HepG2 (cell line): Measurements from ENCODE around the gene MBLAC1. TPM values are rescaled to one million over a fixed set of nuclear protein-coding genes. Genes with fewer than 3 reads are reported as not detected.

Experiments used
- ARNTL ChIP-seq: sonication (generic); formaldehyde crosslinking; IDR thresholded peaks from 2 replicates; pipeline ENCODE4 v1.4.0; 2020; ENCODE audit warnings: mild to moderate bottlenecking, missing genetic modification reagents
- BATF2 ChIP-seq: sonication (generic); formaldehyde crosslinking; IDR thresholded peaks from 2 replicates; pipeline ENCODE4 v1.8.0; 2022; ENCODE audit warnings: mild to moderate bottlenecking, missing genetic modification reagents, moderate library complexity
- CREM ChIP-seq, 2 experiments: sonication (generic) in 1 of 2; formaldehyde crosslinking in 1 of 2; IDR thresholded peaks; 2 replicates each; pipeline versions ENCODE4 v1.4.0 to v1.6.1; 2016 to 2020; ENCODE audit warnings: antibody characterized with exemption in 1 of 2, mild to moderate bottlenecking in 1 of 2, missing genetic modification reagents in 1 of 2
- ESRRA ChIP-seq: sonication (generic); formaldehyde crosslinking; IDR thresholded peaks from 2 replicates; pipeline ENCODE4 v1.5.1; 2020; ENCODE audit warnings: mild to moderate bottlenecking, low read depth, missing genetic modification reagents
- GMEB1 ChIP-seq: sonication (generic); formaldehyde crosslinking; IDR thresholded peaks from 2 replicates; pipeline ENCODE4 v1.5.1; 2020; ENCODE audit warnings: missing genetic modification reagents, mild to moderate bottlenecking, borderline replicate concordance
- NCOA1 ChIP-seq: sonication (generic); formaldehyde crosslinking; IDR thresholded peaks from 2 replicates; pipeline ENCODE4 v1.9.0; 2021; ENCODE audit warnings: missing genetic modification reagents
- NFKBIZ ChIP-seq: IDR thresholded peaks from 2 replicates; pipeline ENCODE4 v1.6.1; 2018; ENCODE audit warnings: missing genetic modification reagents, missing compliant biosample characterization
- RCOR2 ChIP-seq: IDR thresholded peaks from 2 replicates; pipeline ENCODE4 v1.6.1; 2016; ENCODE audit warnings: missing biosample characterization, missing genetic modification reagents
- TEF ChIP-seq: sonication (generic); formaldehyde crosslinking; IDR thresholded peaks from 2 replicates; pipeline ENCODE4 v1.5.0; 2020; ENCODE audit warnings: missing genetic modification reagents
- THAP9 ChIP-seq: sonication (generic); formaldehyde crosslinking; IDR thresholded peaks from 2 replicates; pipeline ENCODE4; 2020; ENCODE audit warnings: missing genetic modification reagents, mild to moderate bottlenecking, borderline replicate concordance
- TMF1 ChIP-seq: sonication (generic); formaldehyde crosslinking; IDR thresholded peaks from 2 replicates; pipeline ENCODE4 v1.8.1; 2022; ENCODE audit warnings: low read depth, missing genetic modification reagents
- TP53 ChIP-seq: sonication (generic); formaldehyde crosslinking; conservative IDR thresholded peaks from 2 replicates; pipeline ENCODE4 v1.4.0; 2020; ENCODE audit warnings: missing genetic modification reagents
- UBTF ChIP-seq: sonication (generic); formaldehyde crosslinking; IDR thresholded peaks from 2 replicates; pipeline ENCODE4 v1.4.0; 2020; ENCODE audit warnings: mild to moderate bottlenecking, missing genetic modification reagents
- ZBTB21 ChIP-seq: sonication (generic); formaldehyde crosslinking; IDR thresholded peaks from 2 replicates; pipeline ENCODE4 v1.4.0; 2020; ENCODE audit warnings: missing genetic modification reagents
- ZNF17 ChIP-seq: sonication (generic); formaldehyde crosslinking; IDR thresholded peaks from 2 replicates; pipeline ENCODE4 v1.5.0; 2020; ENCODE audit warnings: mild to moderate bottlenecking, missing genetic modification reagents
- ZNF33B ChIP-seq: sonication (generic); formaldehyde crosslinking; IDR thresholded peaks from 2 replicates; pipeline ENCODE4 v1.5.1; 2020; ENCODE audit warnings: mild to moderate bottlenecking, missing genetic modification reagents
- ZNF549 ChIP-seq: sonication (generic); formaldehyde crosslinking; IDR thresholded peaks from 2 replicates; pipeline ENCODE4 v1.5.0; 2020; ENCODE audit warnings: missing genetic modification reagents
- ZNF724P ChIP-seq: sonication (generic); formaldehyde crosslinking; IDR thresholded peaks from 2 replicates; pipeline ENCODE4 v1.8.0; 2022; ENCODE audit warnings: missing genetic modification reagents, borderline replicate concordance
- ZNF891 ChIP-seq: sonication (generic); formaldehyde crosslinking; IDR thresholded peaks from 2 replicates; pipeline ENCODE4 v1.5.0; 2020; ENCODE audit warnings: mild to moderate bottlenecking, missing genetic modification reagents
- ZSCAN12 ChIP-seq: sonication (generic); formaldehyde crosslinking; IDR thresholded peaks from 2 replicates; pipeline ENCODE4 v1.9.0; 2021; ENCODE audit warnings: mild to moderate bottlenecking, missing genetic modification reagents
- ZSCAN9 ChIP-seq: IDR thresholded peaks from 2 replicates; pipeline ENCODE4 v1.6.1; 2016; ENCODE audit warnings: borderline replicate concordance
- polyA plus RNA-seq, 8 experiments: library from polyadenylated mRNA; depleted of rRNA in 3 of 8; stranded (reverse) in 7 of 8; unstranded in 1 of 8; fragments of >200 nt; fragmentation: Illumina TruSeq in 4 of 8; extraction: Trizol in 4 of 8; gene quantifications; 2 replicates each; pipeline versions ENCODE4 v1.2.1 to v1.2.3, GENCODE V29; 2011 to 2016; ENCODE audit warnings: low read depth in 4 of 8, missing spikeins in 1 of 8, mixed read lengths in 1 of 8; ENCODE audit not compliant: insufficient read depth in 1 of 8
- total RNA-seq, 5 experiments: library from RNA; depleted of rRNA; stranded (reverse); fragments of >200 nt; fragmentation: Illumina TruSeq; extraction: Trizol; gene quantifications; 2 replicates each; pipeline ENCODE4 v1.2.3, GENCODE V29; 2016; ENCODE audit warnings: low read depth in 1 of 5

Gene MBLAC1
- total and polyA plus RNA-seq, 2 of the 13 experiments (the other 11 are each of a cell fraction or from before 2014, with no cell fraction given) = 0.79 to 2.1 TPM

- TF ChIP-seq GMEB1 (CRISPR knock-in tag) (peak; percentile 86), ARNTL (CRISPR knock-in tag) (0 out of 2 replicates have a peak, but pooled peaks have one; percentile 8), CREM (IDR thresholded peaks at IDR 0.05) (peak; percentile 26; the same call in 1 of the 2 replicates), CREM (CRISPR knock-in tag; IDR thresholded peaks at IDR 0.05) (no peak), ZNF17 (CRISPR knock-in tag) (no peak), ZNF33B (CRISPR knock-in tag) (no peak), ZSCAN9 (no peak), NCOA1 (CRISPR knock-in tag) (no peak; the same call in 1 of the 2 replicates), UBTF (peak; percentile 27), THAP9 (peak; percentile 64; the same call in 1 of the 2 replicates), BATF2 (CRISPR knock-in tag) (peak; percentile 72), TMF1 (CRISPR knock-in tag) (no peak; the same call in 1 of the 2 replicates), ZNF891 (CRISPR knock-in tag) (no peak; the same call in 1 of the 2 replicates), NFKBIZ (no peak), ZSCAN12 (CRISPR knock-in tag) (peak; percentile 55; the same call in 1 of the 2 replicates), ZNF549 (CRISPR knock-in tag) (no peak), TEF (CRISPR knock-in tag) (0 out of 2 replicates have a peak, but pooled peaks have one; percentile 12), ESRRA (CRISPR knock-in tag) (no peak), ZNF724P (CRISPR knock-in tag) (no peak), ZBTB21 (CRISPR knock-in tag) (no peak), RCOR2 (CRISPR knock-in tag) (no peak), TP53 (CRISPR knock-in tag) (peak; percentile 58; the same call in 1 of the 2 replicates)
These were observed at the start of gene MBLAC1 (continued) for GRCh38 chr7:100126931-100127865.
